Cardiac muscle cell (in vitro differentiated cells and primary cell): ENCODE results near the gene PPA2. TPM values are rescaled to one million over a fixed set of nuclear protein-coding genes. Genes with fewer than 3 reads are reported as not detected.

Source experiments
- DNase-seq, 2 donors: peaks; one replicate each; pipeline versions ENCODE4 v3.0.0 to v3.0.0-alpha.2; 2010 to 2017; ENCODE audit warnings: low read depth in 1 of 2, low spot score in 1 of 2
- H3K27ac ChIP-seq: fragments of 200-600 bp; sonication (generic); 2 replicates; pipeline ENCODE4 v1.5.1; 2016
- H3K27me3 ChIP-seq: fragments of 200-600 bp; sonication (generic); 2 replicates; pipeline ENCODE4 v1.6.0; 2016; ENCODE audit warnings: control low read depth
- H3K36me3 ChIP-seq: fragments of 200-600 bp; sonication (generic); 2 replicates; pipeline ENCODE4 v1.5.1; 2016; ENCODE audit warnings: control low read depth
- H3K4me1 ChIP-seq: fragments of 200-600 bp; sonication (generic); 2 replicates; pipeline ENCODE4 v1.8.1; 2017; ENCODE audit warnings: low read depth, mild to moderate bottlenecking, mixed run types
- H3K4me3 ChIP-seq: fragments of 200-600 bp; sonication (generic); 2 replicates; pipeline ENCODE4 v1.5.1; 2016; ENCODE audit warnings: mild to moderate bottlenecking
- H3K9me3 ChIP-seq: fragments of 200-600 bp; sonication (generic); 2 replicates; pipeline ENCODE4 v1.5.1; 2017; ENCODE audit warnings: low read depth, mild to moderate bottlenecking, control low read depth
- polyA plus RNA-seq: library from polyadenylated mRNA; unstranded; fragments of >200 nt; fragmentation: Nextera tagmentation; extraction: Ambion mirVana; gene quantifications from 2 replicates; pipeline ENCODE4 v1.2.1, GENCODE V29; 2016
- total RNA-seq: library from RNA; depleted of rRNA; stranded (reverse); fragments of >200 nt; gene quantifications from 2 replicates; pipeline ENCODE4 v1.2.3, GENCODE V29; 2016
- TF ChIP-seq, protein P1 (sequence below): IDR thresholded peaks from 2 replicates; pipeline ENCODE4 v1.5.1; 2012; ENCODE audit warnings: low read depth, mild to moderate bottlenecking, low read length

The PPA2 gene
- total and polyA plus RNA-seq, 2 experiments from 2014 or later: 97.6 to 130 TPM

DNA sequence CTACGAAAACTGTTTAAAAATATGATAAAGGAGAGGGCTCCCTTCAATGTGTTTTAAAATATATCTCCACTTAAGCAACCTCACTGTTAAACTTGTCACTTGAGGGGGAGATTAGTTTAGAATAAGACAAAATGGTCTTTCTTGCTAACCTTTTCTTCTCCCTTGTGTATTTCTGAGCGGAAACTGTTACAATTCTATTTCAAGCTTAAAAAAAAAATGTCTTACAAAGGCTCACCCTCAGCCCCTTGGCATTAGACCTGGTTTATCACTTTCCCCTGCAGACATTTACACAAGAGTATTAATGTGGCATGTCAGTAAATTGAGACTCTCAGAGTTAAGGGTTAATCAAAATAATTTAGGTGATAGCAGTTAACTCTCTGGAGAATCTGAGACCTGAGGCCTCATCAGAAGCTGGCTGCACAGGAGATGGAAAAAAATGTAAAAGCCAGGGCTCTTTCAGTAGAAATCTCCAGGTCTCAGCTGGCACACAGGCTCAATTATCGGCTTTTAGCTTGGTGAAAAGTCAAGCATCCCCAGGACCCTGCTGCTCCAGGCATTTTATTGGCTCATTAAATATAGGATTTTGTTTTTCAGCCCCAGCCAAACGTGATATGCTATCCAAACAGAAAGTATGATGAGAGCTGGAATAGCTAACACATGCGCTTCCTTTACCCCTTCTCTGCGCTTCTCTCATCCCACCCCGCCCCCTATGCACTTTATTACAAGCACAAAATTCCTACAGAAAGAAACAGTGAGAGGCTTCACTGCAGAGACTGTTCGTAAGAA, 130.5 kb downstream of the PPA2 start:
- Histone ChIP-seq H3K36me3 (no peaks in the 10 kb centered on the region), H3K27me3 (no peaks in the 10 kb centered on the region), H3K9me3 (no peaks in the 10 kb centered on the region), H3K4me3 (no peak overlapping the region), H3K27ac (no peak overlapping the region), H3K4me1 (peaks cover 5% of the 10 kb centered on the region)
- DNase-seq: peak in 1 of 2 donors; percentile 39
- TF ChIP-seq, protein P1, sequence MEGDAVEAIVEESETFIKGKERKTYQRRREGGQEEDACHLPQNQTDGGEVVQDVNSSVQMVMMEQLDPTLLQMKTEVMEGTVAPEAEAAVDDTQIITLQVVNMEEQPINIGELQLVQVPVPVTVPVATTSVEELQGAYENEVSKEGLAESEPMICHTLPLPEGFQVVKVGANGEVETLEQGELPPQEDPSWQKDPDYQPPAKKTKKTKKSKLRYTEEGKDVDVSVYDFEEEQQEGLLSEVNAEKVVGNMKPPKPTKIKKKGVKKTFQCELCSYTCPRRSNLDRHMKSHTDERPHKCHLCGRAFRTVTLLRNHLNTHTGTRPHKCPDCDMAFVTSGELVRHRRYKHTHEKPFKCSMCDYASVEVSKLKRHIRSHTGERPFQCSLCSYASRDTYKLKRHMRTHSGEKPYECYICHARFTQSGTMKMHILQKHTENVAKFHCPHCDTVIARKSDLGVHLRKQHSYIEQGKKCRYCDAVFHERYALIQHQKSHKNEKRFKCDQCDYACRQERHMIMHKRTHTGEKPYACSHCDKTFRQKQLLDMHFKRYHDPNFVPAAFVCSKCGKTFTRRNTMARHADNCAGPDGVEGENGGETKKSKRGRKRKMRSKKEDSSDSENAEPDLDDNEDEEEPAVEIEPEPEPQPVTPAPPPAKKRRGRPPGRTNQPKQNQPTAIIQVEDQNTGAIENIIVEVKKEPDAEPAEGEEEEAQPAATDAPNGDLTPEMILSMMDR: no peak

DNA sequence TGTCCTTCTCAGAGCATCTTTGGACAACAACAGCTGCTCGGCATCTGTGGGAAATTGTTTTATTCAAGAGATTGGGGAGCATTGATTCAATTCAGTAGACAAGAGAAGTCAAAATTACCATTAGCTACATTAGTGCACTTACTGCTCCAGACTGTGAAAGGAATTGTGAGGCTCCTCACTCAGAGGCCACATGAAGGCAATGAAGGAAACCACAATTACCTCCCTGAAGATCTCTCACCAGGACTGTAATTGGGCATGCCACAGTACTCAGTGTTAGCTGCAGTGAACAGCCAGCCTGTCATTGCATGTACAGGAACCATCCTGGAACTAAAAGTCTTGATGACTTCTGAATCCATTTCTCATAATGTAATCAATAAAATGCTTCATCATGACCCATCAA, 144.8 kb downstream of the PPA2 start:
- no peak for DNase-seq
- Histone ChIP-seq H3K36me3 (no peaks in the 10 kb centered on the region), H3K9me3 (no peaks in the 10 kb centered on the region), H3K4me3 (no peak overlapping the region), H3K27me3 (no peaks in the 10 kb centered on the region), H3K4me1 (no peaks in the 10 kb centered on the region), H3K27ac (no peak overlapping the region)
- TF ChIP-seq, protein P1: no peak

DNA sequence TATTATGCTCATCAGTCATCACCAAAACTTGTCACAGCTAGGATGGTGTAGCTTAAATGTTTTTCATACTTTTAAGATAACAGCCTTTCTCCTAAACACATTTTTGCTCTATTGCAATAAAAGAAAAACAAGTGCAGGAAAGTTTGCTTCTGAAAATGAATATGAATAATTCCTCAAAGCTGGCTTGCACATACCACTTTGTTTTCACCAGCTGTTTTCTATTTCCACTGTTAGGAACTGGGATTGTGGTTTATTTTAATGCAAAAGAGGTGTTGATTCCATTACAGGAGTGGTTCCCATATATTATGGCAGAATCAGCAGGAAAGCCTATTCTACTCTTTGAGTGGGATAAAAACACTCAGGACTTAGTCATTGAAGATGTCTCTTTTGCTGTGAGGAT, 145.9 kb downstream of the PPA2 start:
- no peaks in the 10 kb centered on the region for H3K27me3 ChIP-seq
- no peaks in the 10 kb centered on the region for H3K4me1 ChIP-seq
- TF ChIP-seq, protein P1: no peak
- no peak for DNase-seq
- H3K27ac ChIP-seq: no peak overlapping the region
- H3K4me3 ChIP-seq: no peak overlapping the region
- H3K36me3 ChIP-seq: no peaks in the 10 kb centered on the region
- H3K9me3 ChIP-seq: no peaks in the 10 kb centered on the region

GRCh38 chr4:105327222-105327621, 146.6 kb downstream of the PPA2 start:
- H3K27me3 ChIP-seq: no peaks in the 10 kb centered on the region
- no peak overlapping the region for H3K4me3 ChIP-seq
- no peak overlapping the region for H3K27ac ChIP-seq
- no peak for DNase-seq
- H3K4me1 ChIP-seq: no peaks in the 10 kb centered on the region
- no peaks in the 10 kb centered on the region for H3K36me3 ChIP-seq
- TF ChIP-seq, protein P1: no peak
- no peaks in the 10 kb centered on the region for H3K9me3 ChIP-seq

Other genes with a start within 250 kb of the PPA2 start
- not detected in 2 replicates for gene ARHGEF38, start 78.6 kb upstream of the PPA2 start, total RNA-seq
- 1.1 and 1.6 TPM in 2 replicates for gene ARHGEF38, start 78.6 kb upstream of the PPA2 start, polyA plus RNA-seq
- 17.6 and 21.8 TPM in 2 replicates for gene INTS12, start 234.6 kb upstream of the PPA2 start, total RNA-seq
- gene INTS12, start 234.6 kb upstream of the PPA2 start, polyA plus RNA-seq: 32.2 and 34.8 TPM in 2 replicates
- gene GSTCD, start 234.7 kb upstream of the PPA2 start, total RNA-seq: 12.3 and 22.3 TPM in 2 replicates
- 5.6 and 6.9 TPM in 2 replicates for gene GSTCD, start 234.7 kb upstream of the PPA2 start, polyA plus RNA-seq